Keratinocyte (primary cell): ENCODE data around the gene VDAC2.

ENCODE experiments used
- CTCF ChIP-seq, 3 experiments: IDR thresholded peaks in 1 of 3; conservative IDR thresholded peaks in 1 of 3; optimal IDR thresholded peaks in 1 of 3; 2 replicates in 2 of 3; 3 replicates in 1 of 3; pipeline versions ENCODE3 to v1.5.1; 2011; ENCODE audit warnings: low read length in 3 of 3, mild to moderate bottlenecking in 3 of 3, moderate library complexity in 2 of 3, control low read depth in 1 of 3, inconsistent platforms in 1 of 3; ENCODE audit not compliant: insufficient read depth in 2 of 3; ENCODE audit errors: extremely low read depth in 1 of 3
- EZH2 ChIP-seq: IDR thresholded peaks from one replicate; pipeline ENCODE4 v1.6.1; 2012; ENCODE audit warnings: inconsistent platforms, mild to moderate bottlenecking, low read length, moderate library complexity

- TF ChIP-seq CTCF (optimal IDR thresholded peaks at IDR 0.05 in 1 of 3, IDR thresholded peaks at IDR 0.05 in 1 of 3, conservative IDR thresholded peaks at IDR 0.05 in 1 of 3; ENCODE audit: extremely low read depth in 1 of 3, insufficient read depth in 2 of 3, low read length in 3 of 3) (no peak), EZH2 (no peak)
Observed at GRCh38 chr10:75195035-75195763, 15.4 kb upstream of the VDAC2 start.
